ENCODE results near the gene PHLDA3. TPM values are rescaled to one million over a fixed set of nuclear protein-coding genes. Genes with fewer than 3 reads are reported as not detected.

Gene PHLDA3
- total RNA-seq, 1 experiment from 2014 or later, result 10.5 TPM

DNA sequence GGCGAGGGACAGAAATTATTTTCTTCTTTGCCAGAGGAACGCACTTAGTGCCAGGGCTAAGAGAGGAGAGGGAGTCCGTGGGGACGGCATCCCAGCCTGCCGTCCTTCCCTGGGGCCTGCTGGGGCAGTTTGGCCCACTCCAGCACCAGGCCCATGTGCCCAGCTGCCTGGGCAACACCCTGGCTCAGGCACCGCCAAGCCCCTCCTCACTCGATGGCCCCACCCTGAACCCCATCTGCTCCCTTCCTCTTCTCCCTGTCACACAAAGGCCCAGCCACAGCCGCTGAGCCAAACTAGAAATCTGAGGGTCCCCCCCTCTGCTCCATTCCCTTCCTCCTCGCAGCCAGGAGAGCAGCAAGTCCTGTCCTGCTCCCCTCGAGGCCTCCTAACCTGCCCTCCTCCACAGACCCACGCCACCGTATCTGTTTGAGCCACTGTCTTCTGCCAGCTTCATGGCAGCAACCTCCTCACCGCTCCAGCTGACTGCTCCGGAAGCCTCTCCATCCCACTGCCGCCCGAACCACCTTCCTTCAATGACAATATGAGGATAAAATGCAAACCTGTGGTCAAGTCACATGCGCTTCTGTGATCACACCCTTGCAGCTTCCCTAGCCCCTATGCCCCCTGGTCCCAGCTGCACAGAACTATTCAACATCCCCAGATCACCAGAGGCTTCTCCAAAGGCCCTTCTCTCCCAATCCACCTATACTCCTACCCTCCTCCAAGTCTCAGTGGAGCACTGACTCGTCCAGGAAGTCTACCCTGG lies 39.1 kb downstream of the PHLDA3 start:
- POLR2A ChIA-PET, result no interaction called here
- no peak overlapping the region for H3K27ac Mint-ChIP-seq (ENCODE audit: unreplicated experiment)
- TF ChIP-seq, protein P1, sequence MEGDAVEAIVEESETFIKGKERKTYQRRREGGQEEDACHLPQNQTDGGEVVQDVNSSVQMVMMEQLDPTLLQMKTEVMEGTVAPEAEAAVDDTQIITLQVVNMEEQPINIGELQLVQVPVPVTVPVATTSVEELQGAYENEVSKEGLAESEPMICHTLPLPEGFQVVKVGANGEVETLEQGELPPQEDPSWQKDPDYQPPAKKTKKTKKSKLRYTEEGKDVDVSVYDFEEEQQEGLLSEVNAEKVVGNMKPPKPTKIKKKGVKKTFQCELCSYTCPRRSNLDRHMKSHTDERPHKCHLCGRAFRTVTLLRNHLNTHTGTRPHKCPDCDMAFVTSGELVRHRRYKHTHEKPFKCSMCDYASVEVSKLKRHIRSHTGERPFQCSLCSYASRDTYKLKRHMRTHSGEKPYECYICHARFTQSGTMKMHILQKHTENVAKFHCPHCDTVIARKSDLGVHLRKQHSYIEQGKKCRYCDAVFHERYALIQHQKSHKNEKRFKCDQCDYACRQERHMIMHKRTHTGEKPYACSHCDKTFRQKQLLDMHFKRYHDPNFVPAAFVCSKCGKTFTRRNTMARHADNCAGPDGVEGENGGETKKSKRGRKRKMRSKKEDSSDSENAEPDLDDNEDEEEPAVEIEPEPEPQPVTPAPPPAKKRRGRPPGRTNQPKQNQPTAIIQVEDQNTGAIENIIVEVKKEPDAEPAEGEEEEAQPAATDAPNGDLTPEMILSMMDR (IDR thresholded peaks at IDR 0.05; ENCODE audit: insufficient read depth in 1 of 2, low read depth in 1 of 2, low read length in 1 of 2, severe bottlenecking in 1 of 2, unreplicated experiment in 1 of 2), result no peak

GRCh38 chr1:201427963-201428362 lies 41.0 kb downstream of the PHLDA3 start:
- ChIA-PET CTCF (no interaction called here), POLR2A (interaction anchor here (0.6 kb wide), 1 partner anchor 32 kb away, joined by 5 read pairs; no protein-coding TSS in a partner anchor)
- no peaks in the 10 kb centered on the region for H3K9me3 ChIP-seq
- Mint-ChIP-seq H3K27me3 (ENCODE audit: insufficient read depth, unreplicated experiment) (no peaks in the 10 kb centered on the region), H3K9me3 (ENCODE audit: unreplicated experiment) (no peaks in the 10 kb centered on the region), H3K27ac (ENCODE audit: unreplicated experiment) (no peak overlapping the region), H3K36me3 (ENCODE audit: insufficient read depth, unreplicated experiment) (no peaks in the 10 kb centered on the region), H3K4me3 (ENCODE audit: unreplicated experiment) (no peak overlapping the region), H3K4me1 (ENCODE audit: low read depth, unreplicated experiment) (no peaks in the 10 kb centered on the region)
- TF ChIP-seq, protein P1 (IDR thresholded peaks at IDR 0.05; ENCODE audit: insufficient read depth in 1 of 2, low read depth in 1 of 2, low read length in 1 of 2, severe bottlenecking in 1 of 2, unreplicated experiment in 1 of 2), result no peak
- no peaks in the 10 kb centered on the region for H3K4me1 ChIP-seq
- H3K27me3 ChIP-seq (replicated peaks; ENCODE audit: control insufficient read depth, insufficient read depth, low read length), result no peaks in the 10 kb centered on the region
- no TSS peak for BruUV-seq (replicated peaks)
- intact Hi-C loops (cut with micrococcal nuclease; ENCODE audit: unreplicated experiment), result no loop called here
- no peaks in the 10 kb centered on the region for H3K36me3 ChIP-seq (ENCODE audit: control insufficient read depth, insufficient read depth, low read length)
- DNase-seq, result no peak
- no peak overlapping the region for H3K4me3 ChIP-seq (ENCODE audit: low read depth, low read length)

More for the DNA sequence above, 39.1 kb downstream of the PHLDA3 start:
- Histone ChIP-seq H3K4me3 (ENCODE audit: low read depth, low read length) (no peak overlapping the region), H3K9me3 (no peaks in the 10 kb centered on the region), H3K4me1 (no peaks in the 10 kb centered on the region), H3K27me3 (replicated peaks; ENCODE audit: control insufficient read depth, insufficient read depth, low read length) (no peaks in the 10 kb centered on the region), H3K36me3 (ENCODE audit: control insufficient read depth, insufficient read depth, low read length) (no peaks in the 10 kb centered on the region)
- no peaks in the 10 kb centered on the region for H3K4me1 Mint-ChIP-seq (ENCODE audit: low read depth, unreplicated experiment)
- no peak for DNase-seq
- no peaks in the 10 kb centered on the region for H3K9me3 Mint-ChIP-seq (ENCODE audit: unreplicated experiment)
- CTCF ChIA-PET, result no interaction called here
- BruUV-seq (replicated peaks), result no TSS peak
- H3K27me3 Mint-ChIP-seq (ENCODE audit: insufficient read depth, unreplicated experiment), result no peaks in the 10 kb centered on the region
- intact Hi-C loops (cut with micrococcal nuclease; ENCODE audit: unreplicated experiment), result no loop called here
- no peak overlapping the region for H3K4me3 Mint-ChIP-seq (ENCODE audit: unreplicated experiment)
- H3K36me3 Mint-ChIP-seq (ENCODE audit: insufficient read depth, unreplicated experiment), result no peaks in the 10 kb centered on the region

DNA sequence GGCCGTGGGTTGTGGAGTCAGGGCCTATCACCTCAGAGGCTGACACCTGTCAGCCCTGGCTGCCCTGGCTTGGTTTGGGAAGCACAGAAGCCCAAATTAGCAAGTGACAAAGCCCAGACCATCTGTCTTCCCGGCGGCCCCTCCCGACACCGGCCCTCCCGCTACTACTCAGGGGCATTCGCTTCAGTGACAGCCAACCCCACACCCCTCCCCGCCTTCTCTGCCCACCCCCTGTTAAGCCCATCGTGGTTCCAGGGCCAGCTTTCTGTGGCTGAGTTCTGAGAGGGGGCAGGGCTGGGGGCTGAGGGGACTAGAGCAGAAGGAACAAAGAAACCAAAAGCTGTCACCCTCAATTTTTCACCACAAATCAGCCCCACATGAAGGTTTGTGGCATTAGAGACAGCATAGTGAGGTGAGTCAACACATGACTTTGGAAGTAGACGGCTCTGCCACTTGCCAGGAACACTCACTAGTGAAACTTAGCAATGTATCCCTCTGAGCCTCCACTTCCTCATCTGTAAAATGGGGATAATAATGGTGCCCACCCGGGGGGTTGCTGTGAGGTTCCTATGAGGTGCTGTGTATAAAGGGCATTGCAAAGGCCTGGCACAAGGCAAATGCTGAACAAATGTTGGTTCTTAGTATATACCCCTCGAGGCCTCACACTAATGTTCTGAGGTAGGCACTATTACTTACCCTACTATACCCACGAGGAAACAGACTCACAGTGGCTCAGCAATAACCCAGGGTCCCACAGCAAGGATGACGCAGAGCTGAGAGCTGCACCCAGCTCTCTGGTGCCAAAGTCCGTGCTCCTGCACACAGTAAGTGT lies 42.3 kb downstream of the PHLDA3 start:
- TF ChIP-seq, protein P1 (IDR thresholded peaks at IDR 0.05; ENCODE audit: insufficient read depth in 1 of 2, low read depth in 1 of 2, low read length in 1 of 2, severe bottlenecking in 1 of 2, unreplicated experiment in 1 of 2), result no peak
- Mint-ChIP-seq H3K9me3 (ENCODE audit: unreplicated experiment) (no peaks in the 10 kb centered on the region), H3K27ac (ENCODE audit: unreplicated experiment) (no peak overlapping the region), H3K4me1 (ENCODE audit: low read depth, unreplicated experiment) (no peaks in the 10 kb centered on the region), H3K36me3 (ENCODE audit: insufficient read depth, unreplicated experiment) (no peaks in the 10 kb centered on the region), H3K4me3 (ENCODE audit: unreplicated experiment) (no peak overlapping the region), H3K27me3 (ENCODE audit: insufficient read depth, unreplicated experiment) (no peaks in the 10 kb centered on the region)
- BruUV-seq (replicated peaks), result no TSS peak
- Histone ChIP-seq H3K4me3 (ENCODE audit: low read depth, low read length) (no peak overlapping the region), H3K9me3 (no peaks in the 10 kb centered on the region), H3K27me3 (replicated peaks; ENCODE audit: control insufficient read depth, insufficient read depth, low read length) (no peaks in the 10 kb centered on the region), H3K36me3 (ENCODE audit: control insufficient read depth, insufficient read depth, low read length) (no peaks in the 10 kb centered on the region), H3K4me1 (no peaks in the 10 kb centered on the region)
- DNase-seq, result no peak
- ChIA-PET CTCF (no interaction called here), POLR2A (no interaction called here)
- intact Hi-C loops (cut with micrococcal nuclease; ENCODE audit: unreplicated experiment), result no loop called here
